Loucy (cell line): Measurements from ENCODE around the gene NCAPH2.

ENCODE experiments used
- CTCF ChIP-seq: fragments of 200-600 bp; sonication (generic); conservative IDR thresholded peaks from 2 replicates; pipeline ENCODE4 v1.5.1; 2014; ENCODE audit warnings: mild to moderate bottlenecking, antibody characterized with exemption, low read length
- EZH2phosphoT487 ChIP-seq: fragments of 200-600 bp; IDR thresholded peaks from 2 replicates; pipeline ENCODE4 v1.6.1; 2018; ENCODE audit warnings: antibody characterized with exemption, mild to moderate bottlenecking, moderate library complexity, borderline replicate concordance

- TF ChIP-seq CTCF (no peak), EZH2phosphoT487 (no peak)
Observed at GRCh38 chr22:50571264-50572175, 63.5 kb downstream of the NCAPH2 start.
